A673 (cell line): ENCODE measurements around the gene GABRD. TPM values are rescaled to one million over a fixed set of nuclear protein-coding genes. Genes with fewer than 3 reads are reported as not detected.

Experiments used
- BruUV-seq: library from RNA; stranded (reverse); fragments of 400-500 nt; replicated peaks from 2 replicates; lab custom pipeline; 2021; lab: Mats Ljungman, UMichigan
- CTCF ChIA-PET: fragments of 300-600 bp; sonication (Branson Sonifier 250); formaldehyde crosslinking; loops from one replicate; lab custom pipeline; 2022; ENCODE audit warnings: antibody characterized with exemption; lab: Charles Lee
- POLR2A ChIA-PET: fragments of 300-600 bp; sonication (Branson Sonifier 250); formaldehyde crosslinking; loops from one replicate; lab custom pipeline; 2022; ENCODE audit warnings: antibody characterized with exemption; ENCODE audit not compliant: low non-redundant PET; lab: Charles Lee
- DNase-seq: peaks from one replicate; pipeline ENCODE4 v3.0.0-alpha.2; 2015; ENCODE audit warnings: low spot score
- H3K27ac ChIP-seq: fragments of 200-600 bp; sonication (generic); 2 replicates; pipeline ENCODE4 v1.5.1; 2016; ENCODE audit warnings: mixed run types, low read depth, mild to moderate bottlenecking, mixed read lengths, antibody characterized with exemption, low read length; ENCODE audit not compliant: poor library complexity, severe bottlenecking
- H3K27me3 ChIP-seq: fragments of 200-600 bp; sonication (generic); replicated peaks from 2 replicates; pipeline ENCODE4 v1.6.1; 2017; ENCODE audit warnings: mixed run types, low read depth, mild to moderate bottlenecking, mixed read lengths, antibody characterized with exemption, low read length; ENCODE audit not compliant: insufficient read depth, poor library complexity
- H3K36me3 ChIP-seq: fragments of 200-600 bp; sonication (generic); 2 replicates; pipeline ENCODE4 v1.6.1; 2016; ENCODE audit warnings: mixed run types, mild to moderate bottlenecking, mixed read lengths, antibody characterized with exemption, low read length; ENCODE audit not compliant: insufficient read depth, poor library complexity, severe bottlenecking
- H3K4me1 ChIP-seq: fragments of 200-600 bp; sonication (generic); 2 replicates; pipeline ENCODE4 v1.6.1; 2017; ENCODE audit warnings: mixed run types, mild to moderate bottlenecking, mixed read lengths, antibody characterized with exemption, low read length; ENCODE audit not compliant: insufficient read depth, poor library complexity, severe bottlenecking
- H3K4me3 ChIP-seq: fragments of 200-600 bp; sonication (generic); 2 replicates; pipeline ENCODE4 v1.5.1; 2016; ENCODE audit warnings: low read depth, mixed run types, mild to moderate bottlenecking, mixed read lengths, low read length; ENCODE audit not compliant: poor library complexity, severe bottlenecking
- H3K9me3 ChIP-seq: fragments of 200-600 bp; sonication (generic); 2 replicates; pipeline ENCODE4 v1.6.1; 2016; ENCODE audit warnings: mixed run types, low read depth, mild to moderate bottlenecking, mixed read lengths, antibody characterized with exemption, low read length; ENCODE audit not compliant: poor library complexity, severe bottlenecking
- EZH2 ChIP-seq: fragments of 200-600 bp; sonication (generic); IDR thresholded peaks from 2 replicates; pipeline ENCODE4 v1.6.1; 2017; ENCODE audit warnings: borderline replicate concordance, low read depth, mild to moderate bottlenecking, mixed read lengths, antibody characterized with exemption, low read length; ENCODE audit not compliant: poor library complexity, severe bottlenecking
- intact Hi-C: fragments of 100-400 bp; cut with micrococcal nuclease; formaldehyde crosslinking; loops from one replicate; pipeline ENCODE4 v1.10.0; 2022; ENCODE audit not compliant: unreplicated experiment
- total RNA-seq: library from RNA; stranded (reverse); gene quantifications from 2 replicates; pipeline ENCODE4 v1.2.3, GENCODE V29; 2021
- TF ChIP-seq, protein P1 (sequence below): fragments of 300-800, 200-600 bp; sonication (generic); conservative IDR thresholded peaks from 2 replicates; pipeline ENCODE4 v1.5.1; 2017; ENCODE audit warnings: low read depth, mild to moderate bottlenecking, antibody characterized with exemption, low read length, moderate library complexity, mixed read lengths

Gene GABRD
- total RNA-seq, 1 experiment from 2014 or later, result not detected

GRCh38 chr1:2019571-2020309, 595 bp downstream of the GABRD start:
- POLR2A ChIA-PET, result no interaction called here
- intact Hi-C loops, result no loop called here
- no peak for DNase-seq
- CTCF ChIA-PET, result no interaction called here
- Histone ChIP-seq H3K9me3 (no peaks in the 10 kb centered on the region), H3K27ac (no peak overlapping the region), H3K4me1 (no peaks in the 10 kb centered on the region), H3K4me3 (peak overlapping the region; percentile 23), H3K36me3 (no peaks in the 10 kb centered on the region), H3K27me3 (peaks cover 66% of the 10 kb centered on the region)
- no TSS peak for BruUV-seq
- peak; percentile 64 for TF ChIP-seq EZH2
- TF ChIP-seq, protein P1, sequence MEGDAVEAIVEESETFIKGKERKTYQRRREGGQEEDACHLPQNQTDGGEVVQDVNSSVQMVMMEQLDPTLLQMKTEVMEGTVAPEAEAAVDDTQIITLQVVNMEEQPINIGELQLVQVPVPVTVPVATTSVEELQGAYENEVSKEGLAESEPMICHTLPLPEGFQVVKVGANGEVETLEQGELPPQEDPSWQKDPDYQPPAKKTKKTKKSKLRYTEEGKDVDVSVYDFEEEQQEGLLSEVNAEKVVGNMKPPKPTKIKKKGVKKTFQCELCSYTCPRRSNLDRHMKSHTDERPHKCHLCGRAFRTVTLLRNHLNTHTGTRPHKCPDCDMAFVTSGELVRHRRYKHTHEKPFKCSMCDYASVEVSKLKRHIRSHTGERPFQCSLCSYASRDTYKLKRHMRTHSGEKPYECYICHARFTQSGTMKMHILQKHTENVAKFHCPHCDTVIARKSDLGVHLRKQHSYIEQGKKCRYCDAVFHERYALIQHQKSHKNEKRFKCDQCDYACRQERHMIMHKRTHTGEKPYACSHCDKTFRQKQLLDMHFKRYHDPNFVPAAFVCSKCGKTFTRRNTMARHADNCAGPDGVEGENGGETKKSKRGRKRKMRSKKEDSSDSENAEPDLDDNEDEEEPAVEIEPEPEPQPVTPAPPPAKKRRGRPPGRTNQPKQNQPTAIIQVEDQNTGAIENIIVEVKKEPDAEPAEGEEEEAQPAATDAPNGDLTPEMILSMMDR, result no peak

- TF ChIP-seq, protein P1, result no peak
- no peak for TF ChIP-seq EZH2
- POLR2A ChIA-PET, result no interaction called here
- intact Hi-C loops, result no loop called here
- no peak for DNase-seq
- Histone ChIP-seq H3K27me3 (peaks cover 60% of the 10 kb centered on the region), H3K27ac (no peak overlapping the region), H3K9me3 (no peaks in the 10 kb centered on the region), H3K4me1 (no peaks in the 10 kb centered on the region), H3K36me3 (no peaks in the 10 kb centered on the region), H3K4me3 (no peak overlapping the region)
- BruUV-seq, result no TSS peak
- CTCF ChIA-PET, result no interaction called here
These were observed 1.1 kb downstream of the GABRD start for GRCh38 chr1:2020310-2020655.

- no TSS peak for BruUV-seq
- intact Hi-C loops, result no loop called here
- CTCF ChIA-PET, result interaction anchor here (0.6 kb wide), 1 partner anchor 46 kb away, joined by 3 read pairs; no protein-coding TSS in a partner anchor
- no peak for DNase-seq
- POLR2A ChIA-PET, result no interaction called here
- Histone ChIP-seq H3K27ac (no peak overlapping the region), H3K4me1 (no peaks in the 10 kb centered on the region), H3K36me3 (no peaks in the 10 kb centered on the region), H3K27me3 (peaks cover 58% of the 10 kb centered on the region), H3K9me3 (no peaks in the 10 kb centered on the region), H3K4me3 (no peak overlapping the region)
- TF ChIP-seq EZH2, result no peak
- TF ChIP-seq, protein P1, result no peak
These were observed 2.4 kb downstream of the GABRD start for GRCh38 chr1:2021550-2021949.
